ENCODE results near the gene ZMYM2.

The ZMYM2 gene

GRCh38 chr13:20105161-20105689, 146.7 kb downstream of the ZMYM2 start:
- DNase-seq (ENCODE audit: low read depth), result no peak

- DNase-seq (ENCODE audit: low read depth), result no peak
These were observed 148.2 kb downstream of the ZMYM2 start for GRCh38 chr13:20106742-20107141.

GRCh38 chr13:20109037-20109436, 150.5 kb downstream of the ZMYM2 start:
- DNase-seq (ENCODE audit: low read depth), result no peak

- no peak for DNase-seq (ENCODE audit: low read depth)
These were observed 155.6 kb downstream of the ZMYM2 start for GRCh38 chr13:20114066-20114610.

- DNase-seq (ENCODE audit: low read depth), result no peak
These were observed 157.7 kb downstream of the ZMYM2 start for GRCh38 chr13:20116213-20116612.

- peak; percentile 16 for DNase-seq (ENCODE audit: low read depth)
These were observed 160.0 kb downstream of the ZMYM2 start for GRCh38 chr13:20118268-20119140.

GRCh38 chr13:20119960-20120359, 161.4 kb downstream of the ZMYM2 start:
- DNase-seq (ENCODE audit: low read depth), result no peak

GRCh38 chr13:20121159-20121525, 162.6 kb downstream of the ZMYM2 start:
- no peak for DNase-seq (ENCODE audit: low read depth)

- DNase-seq (ENCODE audit: low read depth), result peak; percentile 11
These were observed 165.8 kb downstream of the ZMYM2 start for GRCh38 chr13:20124303-20124702.

- peak; percentile 60 for DNase-seq (ENCODE audit: low read depth)
These were observed 166.7 kb downstream of the ZMYM2 start for GRCh38 chr13:20125129-20125782.

- no peak for DNase-seq (ENCODE audit: low read depth)
These were observed 167.2 kb downstream of the ZMYM2 start for GRCh38 chr13:20125783-20126165.

GRCh38 chr13:20126541-20127261, 168.2 kb downstream of the ZMYM2 start:
- DNase-seq (ENCODE audit: low read depth), result no peak

- no peak for DNase-seq (ENCODE audit: low read depth)
These were observed 168.7 kb downstream of the ZMYM2 start for GRCh38 chr13:20127262-20127561.

- DNase-seq (ENCODE audit: low read depth), result peak; percentile 42
These were observed 169.3 kb downstream of the ZMYM2 start for GRCh38 chr13:20127562-20128458.

GRCh38 chr13:20128459-20128931, 170.0 kb downstream of the ZMYM2 start:
- no peak for DNase-seq (ENCODE audit: low read depth)

GRCh38 chr13:20129076-20129475, 170.5 kb downstream of the ZMYM2 start:
- DNase-seq (ENCODE audit: low read depth), result no peak

- DNase-seq (ENCODE audit: low read depth), result no peak
These were observed 171.5 kb downstream of the ZMYM2 start for GRCh38 chr13:20130012-20130411.

GRCh38 chr13:20130652-20131051, 172.1 kb downstream of the ZMYM2 start:
- no peak for DNase-seq (ENCODE audit: low read depth)

- no peak for DNase-seq (ENCODE audit: low read depth)
These were observed 172.7 kb downstream of the ZMYM2 start for GRCh38 chr13:20131057-20131832.

- DNase-seq (ENCODE audit: low read depth), result no peak
These were observed 173.6 kb downstream of the ZMYM2 start for GRCh38 chr13:20132052-20132634.

Data from fibroblast of gingiva (primary cell).